IMR-90 (cell line): Measurements from ENCODE around the gene ZNF416. TPM values are rescaled to one million over a fixed set of nuclear protein-coding genes. Genes with fewer than 3 reads are reported as not detected.

Source experiments
- ATAC-seq: fragments of 200-7000 bp; cut with Tn5 transposase; 2 replicates; pipeline ENCODE4 v1.9.1; 2020; ENCODE audit warnings: low read depth, mild to moderate bottlenecking, moderate library complexity
- BruUV-seq: library from RNA; stranded (reverse); fragments of 400-500 nt; replicated peaks from 2 replicates; lab custom pipeline; 2021; lab: Mats Ljungman, UMichigan
- CTCF ChIA-PET: fragments of 300-600 bp; formaldehyde crosslinking; extraction: SDS; loops from one replicate; lab custom pipeline; 2021; ENCODE audit warnings: antibody characterized with exemption; lab: Yijun Ruan, JAX
- POLR2A ChIA-PET: fragments of 300-600 bp; sonication (Branson Sonifier 250); formaldehyde crosslinking; loops from one replicate; lab custom pipeline; 2022; ENCODE audit warnings: antibody characterized with exemption; ENCODE audit not compliant: unreplicated experiment; lab: Charles Lee
- DNase-seq: peaks from one replicate; pipeline ENCODE4 v3.0.0; 2013
- H2AFZ ChIP-seq: replicated peaks from 2 replicates; pipeline ENCODE3; 2013; ENCODE audit warnings: low read length, mild to moderate bottlenecking; ENCODE audit not compliant: poor library complexity
- H2AK5ac ChIP-seq: 2 replicates; pipeline ENCODE4 v1.6.1; 2013; ENCODE audit warnings: low read depth, low read length, inconsistent platforms
- H2AK9ac ChIP-seq: replicated peaks from 2 replicates; pipeline ENCODE3; 2013; ENCODE audit warnings: mild to moderate bottlenecking, low read depth, low read length, moderate library complexity; ENCODE audit not compliant: poor library complexity
- H2BK120ac ChIP-seq: 2 replicates; pipeline ENCODE4 v1.6.1; 2013; ENCODE audit warnings: low read depth, low read length, inconsistent platforms
- H2BK15ac ChIP-seq: 3 replicates; pipeline ENCODE4 v1.6.1; 2013; ENCODE audit warnings: low read depth, low read length, inconsistent platforms
- H2BK20ac ChIP-seq: 2 replicates; pipeline ENCODE4 v1.6.1; 2013; ENCODE audit warnings: low read depth, mild to moderate bottlenecking, inconsistent platforms, low read length, moderate library complexity
- H2BK5ac ChIP-seq: 2 replicates; pipeline ENCODE4 v1.6.1; 2013; ENCODE audit warnings: mild to moderate bottlenecking, low read depth, low read length, inconsistent platforms; ENCODE audit not compliant: poor library complexity, severe bottlenecking
- H3K14ac ChIP-seq: replicated peaks from 2 replicates; pipeline ENCODE4 v1.6.1; 2013; ENCODE audit warnings: low read depth, low read length, inconsistent platforms
- H3K18ac ChIP-seq: 2 replicates; pipeline ENCODE4 v1.6.1; 2013; ENCODE audit warnings: low read depth, low read length, control low read depth
- H3K23ac ChIP-seq: 2 replicates; pipeline ENCODE4 v1.6.1; 2013; ENCODE audit warnings: low read depth, low read length, inconsistent platforms
- H3K27ac ChIP-seq: 2 replicates; pipeline ENCODE4 v1.5.1; 2013; ENCODE audit warnings: mild to moderate bottlenecking, control low read depth, low read length; ENCODE audit not compliant: insufficient read depth
- H3K27me3 ChIP-seq: 2 replicates; pipeline ENCODE4 v1.6.1; 2013; ENCODE audit warnings: low read length; ENCODE audit not compliant: control insufficient read depth, insufficient read depth
- H3K36me3 ChIP-seq: 2 replicates; pipeline ENCODE4 v1.6.1; 2013; ENCODE audit warnings: low read length, mixed read lengths; ENCODE audit not compliant: control insufficient read depth, insufficient read depth
- H3K4ac ChIP-seq: 2 replicates; pipeline ENCODE4 v1.6.1; 2013; ENCODE audit warnings: low read depth, low read length, inconsistent platforms
- H3K4me1 ChIP-seq: 2 replicates; pipeline ENCODE4 v1.6.1; 2013; ENCODE audit warnings: low read length, mixed read lengths; ENCODE audit not compliant: control insufficient read depth, insufficient read depth
- H3K4me2 ChIP-seq: 2 replicates; pipeline ENCODE4 v1.6.1; 2013; ENCODE audit warnings: low read depth, mild to moderate bottlenecking, control low read depth, low read length, moderate library complexity
- H3K4me3 ChIP-seq: 2 replicates; pipeline ENCODE4 v1.5.1; 2013; ENCODE audit warnings: low read depth, mild to moderate bottlenecking, control low read depth, low read length, moderate library complexity; ENCODE audit not compliant: insufficient read depth
- H3K56ac ChIP-seq: 2 replicates; pipeline ENCODE4 v1.6.1; 2013; ENCODE audit warnings: low read length, inconsistent platforms; ENCODE audit not compliant: insufficient read depth; ENCODE audit errors: extremely low read depth
- H3K79me1 ChIP-seq, 2 experiments: 2 replicates each; pipeline ENCODE4 v1.6.1; 2013; ENCODE audit warnings: low read length in 2 of 2, inconsistent platforms in 1 of 2, low read depth in 1 of 2
- H3K9ac ChIP-seq: 2 replicates; pipeline ENCODE4 v1.6.1; 2013; ENCODE audit warnings: low read depth, low read length, control low read depth
- H3K9me1 ChIP-seq: 2 replicates; pipeline ENCODE4 v1.6.1; 2013; ENCODE audit warnings: low read length, inconsistent platforms; ENCODE audit not compliant: insufficient read depth
- H3K9me3 ChIP-seq: 2 replicates; pipeline ENCODE4 v1.6.1; 2013; ENCODE audit warnings: low read length; ENCODE audit not compliant: control insufficient read depth, insufficient read depth
- H4K20me1 ChIP-seq: 2 replicates; pipeline ENCODE4 v1.6.1; 2013; ENCODE audit warnings: low read length, inconsistent platforms; ENCODE audit not compliant: insufficient read depth
- H4K5ac ChIP-seq: 2 replicates; pipeline ENCODE4 v1.6.1; 2013; ENCODE audit warnings: mild to moderate bottlenecking, low read depth, low read length, control low read depth
- H4K8ac ChIP-seq, 2 experiments: 2 replicates each; pipeline ENCODE4 v1.6.1; 2013; ENCODE audit warnings: low read depth in 2 of 2, low read length in 2 of 2, control low read depth in 1 of 2, inconsistent platforms in 1 of 2
- H4K91ac ChIP-seq: 2 replicates; pipeline ENCODE4 v1.6.1; 2013; ENCODE audit warnings: low read depth, low read length, inconsistent platforms; ENCODE audit not compliant: insufficient read depth
- BHLHE40 ChIP-seq: fragments of 150-350 bp; IDR thresholded peaks from 2 replicates; pipeline ENCODE4 v1.6.1; 2016; ENCODE audit warnings: mild to moderate bottlenecking, low read depth, low read length
- CEBPB ChIP-seq: IDR thresholded peaks from 2 replicates; pipeline ENCODE4 v1.6.1; 2012; ENCODE audit warnings: low read depth, low read length, improper control_type of control experiment
- CHD1 ChIP-seq: IDR thresholded peaks from 2 replicates; pipeline ENCODE4 v1.6.1; 2012; ENCODE audit warnings: low read depth, low read length, improper control_type of control experiment
- CTCF ChIP-seq: conservative IDR thresholded peaks from 2 replicates; pipeline ENCODE4 v1.5.1; 2012; ENCODE audit warnings: mild to moderate bottlenecking, low read depth, low read length, improper control_type of control experiment
- ELK1 ChIP-seq: fragments of 150-350 bp; IDR thresholded peaks from 2 replicates; pipeline ENCODE4 v1.6.1; 2016; ENCODE audit warnings: low read depth, mild to moderate bottlenecking, low read length, moderate library complexity, borderline replicate concordance
- FOS ChIP-seq: fragments of 150-350 bp; IDR thresholded peaks from 2 replicates; pipeline ENCODE4 v1.6.1; 2016; ENCODE audit warnings: low read depth, low read length
- MAFK ChIP-seq: IDR thresholded peaks from 2 replicates; pipeline ENCODE4 v1.6.1; 2012; ENCODE audit warnings: low read depth, low read length, improper control_type of control experiment
- MAZ ChIP-seq: IDR thresholded peaks from 2 replicates; pipeline ENCODE4 v1.6.1; 2012; ENCODE audit warnings: low read depth, mild to moderate bottlenecking, low read length, improper control_type of control experiment, moderate library complexity, borderline replicate concordance
- MXI1 ChIP-seq: IDR thresholded peaks from 2 replicates; pipeline ENCODE4 v1.6.1; 2012; ENCODE audit warnings: low read depth, mild to moderate bottlenecking, low read length, moderate library complexity, borderline replicate concordance
- NFE2L2 ChIP-seq: fragments of 150-350 bp; IDR thresholded peaks from 2 replicates; pipeline ENCODE4 v1.6.1; 2016; ENCODE audit warnings: low read depth, mild to moderate bottlenecking, low read length
- POLR2A ChIP-seq: IDR thresholded peaks from 2 replicates; pipeline ENCODE4 v1.6.1; 2012; ENCODE audit warnings: mild to moderate bottlenecking, low read depth, low read length
- RAD21 ChIP-seq: IDR thresholded peaks from 2 replicates; pipeline ENCODE4 v1.6.1; 2012; ENCODE audit warnings: low read length, improper control_type of control experiment
- RCOR1 ChIP-seq: IDR thresholded peaks from 2 replicates; pipeline ENCODE4 v1.6.1; 2012; ENCODE audit warnings: mild to moderate bottlenecking, low read length, improper control_type of control experiment; ENCODE audit not compliant: insufficient replicate concordance
- RFX5 ChIP-seq: IDR thresholded peaks from 2 replicates; pipeline ENCODE4 v1.8.0; 2012; ENCODE audit warnings: low read depth, mild to moderate bottlenecking, low read length, moderate library complexity
- SMC3 ChIP-seq: fragments of 150-350 bp; IDR thresholded peaks from 2 replicates; pipeline ENCODE4 v1.6.1; 2016; ENCODE audit warnings: low read depth, mild to moderate bottlenecking, antibody characterized with exemption, low read length, moderate library complexity
- USF2 ChIP-seq: fragments of 150-350 bp; IDR thresholded peaks from 2 replicates; pipeline ENCODE4 v1.6.1; 2017; ENCODE audit warnings: mild to moderate bottlenecking, antibody characterized with exemption, low read length, low read depth
- WGBS, 2 experiments: methylation state at CpG; one replicate each; pipeline versions ENCODE4 v1.1.5 to v1.1.7; 2013; ENCODE audit warnings: missing lambda C conversion rate in 2 of 2; ENCODE audit not compliant: insufficient read length in 1 of 2; ENCODE audit errors: extremely low coverage in 2 of 2; 5-methylcytosine and 5-hydroxymethylcytosine counted together
- dilution Hi-C: fragments of 300-500 bp; cut with HindIII; formaldehyde crosslinking; loops from one replicate; pipeline ENCODE4 v1.14.3; 2018; ENCODE audit warnings: low sequenced_read_pairs; ENCODE audit not compliant: unreplicated experiment
- in situ Hi-C: fragments of 300-500 bp; cut with MboI; formaldehyde crosslinking; loops from 3 replicates; pipeline ENCODE4 v1.14.3; 2019; ENCODE audit warnings: low sequenced_read_pairs, inconsistent platforms, mixed read lengths
- intact Hi-C: fragments of 100-400 bp; cut with micrococcal nuclease; formaldehyde crosslinking; loops from 2 replicates; pipeline ENCODE4 v1.10.0; 2022
- polyA plus RNA-seq, 3 experiments: library from polyadenylated mRNA; depleted of rRNA; stranded (reverse); fragments of >200 nt; gene quantifications; 2 replicates each; pipeline ENCODE4 v1.2.3, GENCODE V29; 2012; ENCODE audit warnings: low replicate concordance in 1 of 3
- total RNA-seq: library from RNA; depleted of rRNA; stranded (reverse); fragments of >200 nt; gene quantifications from 2 replicates; pipeline ENCODE4 v1.2.3, GENCODE V29; 2012

The ZNF416 gene
- total and polyA plus RNA-seq, 2 of the 4 experiments (the other 2 are of a cell fraction): 2.6 to 8.1 TPM

- Histone ChIP-seq H2AK9ac (no peak overlapping the region), H2BK15ac (no peak overlapping the region), H3K23ac (no peak overlapping the region), H4K5ac (no peak overlapping the region), H3K27ac (no peak overlapping the region), H4K91ac (no peak overlapping the region), H2BK20ac (no peak overlapping the region), H3K9ac (no peak overlapping the region), H3K4ac (no peak overlapping the region), H3K18ac (no peak overlapping the region), H3K4me2 (no peak overlapping the region), H2BK5ac (no peak overlapping the region), H3K4me1 (peaks cover 2% of the 10 kb centered on the region; the same call in 1 of the 2 replicates), H3K36me3 (peaks cover 20% of the 10 kb centered on the region), H2AK5ac (no peak overlapping the region), H3K9me1 (no peaks in the 10 kb centered on the region), H3K27me3 (no peaks in the 10 kb centered on the region), H3K14ac (no peak overlapping the region), H2BK120ac (no peak overlapping the region), H4K8ac (no peak overlapping the region), H2AFZ (no peak overlapping the region), H3K79me1 (peaks cover 6 to 28% of the 10 kb centered on the region in 2 experiments; a peak in 3 of 4 replicates), H3K56ac (no peak overlapping the region), H4K20me1 (no peaks in the 10 kb centered on the region), H3K4me3 (no peak overlapping the region), H3K9me3 (peaks cover 22% of the 10 kb centered on the region)
- no peak for TF ChIP-seq RCOR1
- no peak for TF ChIP-seq SMC3
- TF ChIP-seq BHLHE40: no peak
- no peak for TF ChIP-seq MXI1
- TF ChIP-seq NFE2L2: no peak
- TF ChIP-seq RAD21: no peak
- TF ChIP-seq CEBPB: no peak
- no peak for TF ChIP-seq USF2
- no peak for TF ChIP-seq ELK1
- no peak for TF ChIP-seq POLR2A
- no peak for TF ChIP-seq MAFK
- no peak for TF ChIP-seq MAZ
- TF ChIP-seq CHD1: no peak
- no peak for TF ChIP-seq RFX5
- TF ChIP-seq FOS: no peak
- no peak for TF ChIP-seq CTCF
- CTCF ChIA-PET: no interaction called here
- intact Hi-C loops (no loop called here), in situ Hi-C loops (no loop called here), dilution Hi-C loops (no loop called here)
- POLR2A ChIA-PET: no interaction called here
- no peak for ATAC-seq
- no TSS peak for BruUV-seq
- 84% methylated on average over 3 of the region's 4 CpGs; no CpG with 5 or more reads in 1 of the 2 experiments for WGBS, 2 experiments
- DNase-seq: no peak
These were observed 32.4 kb upstream of the ZNF416 start for GRCh38 chr19:57611113-57611512.
